NCI-H2171 treated with DMSO at 0.1 percent for 48 hours (cell line): ENCODE measurements around the gene KCNH4.
"Not testable (repeated sequence)": the region's sequence is repeated elsewhere in the genome, so short reads cannot be mapped to it uniquely, and the experiment has no call there.

Experiments used
- DNase-seq: peaks from one replicate; lab custom pipeline; 2025; lab: John Stamatoyannopoulos, UW

Gene KCNH4

GRCh38 chr17:42180922-42181850 lies at the start of gene KCNH4:
Gene KCNH4, minus strand, starts transcription at chr17:42181142. Its CDS starts 197 bp downstream, at chr17:42180945.
- peak; percentile 82 for DNase-seq

DNA sequence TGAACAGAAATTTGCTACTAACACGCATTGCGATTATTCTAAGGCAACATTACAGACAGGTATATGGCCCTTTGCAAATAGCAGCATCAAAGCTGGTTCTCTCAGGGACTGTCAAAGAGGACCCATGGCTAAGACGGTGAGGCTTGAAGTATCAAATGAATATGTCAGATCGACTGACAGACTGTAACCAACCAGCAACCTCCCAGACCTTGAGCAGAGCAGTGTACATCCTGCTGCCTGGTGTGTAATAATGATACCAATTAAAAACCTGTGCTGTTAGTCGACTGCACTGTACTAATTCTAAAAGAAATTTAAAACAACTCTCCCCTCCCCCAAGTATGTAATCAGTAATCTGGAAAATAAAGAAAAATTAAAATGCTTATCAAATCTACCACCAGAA lies 49.3 kb upstream of the KCNH4 start:
- peak; percentile 67 for DNase-seq

DNA sequence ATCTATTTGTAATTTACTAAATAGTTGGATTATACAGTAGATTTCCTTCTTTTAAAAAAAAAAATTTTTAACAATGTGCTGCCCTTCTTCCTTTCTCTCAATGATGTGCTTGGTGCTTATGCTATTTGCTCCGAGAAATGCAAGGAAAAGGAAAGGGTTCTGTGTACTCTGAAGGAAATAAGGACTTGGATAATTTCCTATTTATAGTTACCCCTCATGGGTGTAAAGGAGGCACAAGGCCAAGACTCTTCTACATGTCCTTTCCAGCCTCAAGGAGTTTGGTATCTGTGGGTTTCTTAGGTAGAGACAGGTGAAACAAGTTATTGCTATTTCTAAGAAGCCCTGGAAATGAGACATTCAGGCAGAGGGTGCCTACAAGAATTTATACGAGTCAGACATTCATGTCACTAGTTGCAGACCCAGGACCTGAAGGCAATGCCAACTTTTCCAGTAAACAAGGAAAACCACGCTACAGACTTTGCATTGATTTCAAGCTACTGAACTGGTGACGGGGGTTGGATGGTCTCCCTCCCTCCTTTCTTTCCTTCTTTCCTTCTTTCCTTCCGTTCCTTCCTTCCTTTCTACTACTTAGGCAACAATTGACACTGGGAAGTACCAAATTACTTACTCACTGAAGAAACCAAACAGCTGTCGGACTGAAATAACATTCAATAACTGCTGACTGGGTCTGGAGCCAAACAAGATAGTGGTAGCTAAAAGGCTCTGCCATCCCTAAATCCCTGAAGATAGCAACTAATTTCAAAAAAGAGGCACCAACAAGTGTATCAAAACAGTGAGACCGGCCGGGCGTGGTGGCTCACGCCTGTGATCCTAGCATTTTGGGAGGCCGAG lies 47.1 kb upstream of the KCNH4 start:
- DNase-seq: no peak

DNA sequence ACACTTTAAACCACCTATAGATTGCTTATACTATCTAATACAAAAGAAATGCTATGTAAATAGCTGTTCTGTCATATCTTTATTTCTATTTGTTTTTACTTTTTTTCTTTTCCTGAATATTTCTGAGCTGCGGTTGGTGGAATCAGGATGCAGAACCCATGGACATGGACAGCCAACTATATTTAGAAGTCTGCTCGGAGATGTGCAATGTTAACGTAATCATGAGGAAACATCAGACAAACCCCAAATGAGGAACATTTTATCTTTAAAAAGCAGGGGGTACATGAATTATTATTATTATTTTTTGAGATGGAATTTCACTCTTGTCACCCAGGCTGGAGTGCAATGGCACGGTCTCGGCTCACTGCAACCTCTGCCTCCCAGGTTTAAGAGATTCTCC lies 44.7 kb upstream of the KCNH4 start:
- DNase-seq: no peak

DNA sequence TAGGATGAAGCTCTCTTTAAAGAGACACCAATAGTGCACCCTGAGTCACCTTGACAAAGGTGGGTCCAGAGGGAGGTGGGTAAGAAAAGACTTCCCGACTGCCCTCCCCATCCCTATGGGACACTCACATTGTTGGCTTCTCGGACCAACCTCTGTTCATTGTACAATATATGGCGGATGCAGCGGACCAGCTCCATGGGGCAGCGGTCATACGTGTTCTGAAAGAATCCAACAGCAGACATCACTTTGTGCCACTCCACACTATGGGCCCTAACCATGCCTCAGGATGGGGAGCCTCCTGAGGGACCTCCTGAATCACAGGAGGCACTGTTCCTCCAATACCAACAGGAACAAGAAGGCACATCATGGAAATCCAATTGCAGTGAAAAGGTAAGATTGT lies 43.7 kb upstream of the KCNH4 start:
- DNase-seq: no peak

GRCh38 chr17:42221886-42222745 lies 41.2 kb upstream of the KCNH4 start:
- DNase-seq: peak; percentile 44

DNA sequence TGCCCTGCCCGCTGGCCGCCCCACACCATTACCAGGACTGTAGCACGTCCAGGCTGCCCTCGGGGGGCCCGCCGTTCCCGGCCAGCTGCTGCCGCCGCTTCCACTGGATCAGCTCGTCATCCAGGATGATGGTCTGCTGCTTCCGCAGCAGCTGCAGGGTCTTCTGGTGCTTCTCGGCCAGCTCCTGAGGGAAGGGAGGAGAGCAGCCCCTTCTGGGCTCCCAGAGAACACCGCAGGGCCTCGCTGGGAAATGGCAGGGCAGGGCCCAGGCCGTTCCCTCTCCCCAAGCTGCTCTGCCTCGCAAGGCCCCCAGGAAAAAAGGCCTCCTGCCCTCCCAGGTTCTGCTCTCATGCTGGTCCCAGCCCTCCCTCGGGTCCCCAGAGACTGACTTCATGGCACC lies 38.3 kb upstream of the KCNH4 start:
- not testable (repeated sequence) for DNase-seq

- no peak for DNase-seq
Observed at GRCh38 chr17:42214156-42214555, 33.2 kb upstream of the KCNH4 start.

GRCh38 chr17:42212382-42212781 lies 31.4 kb upstream of the KCNH4 start:
- no peak for DNase-seq

- not testable (repeated sequence) for DNase-seq
Observed at GRCh38 chr17:42211921-42212341, 31.0 kb upstream of the KCNH4 start.

DNA sequence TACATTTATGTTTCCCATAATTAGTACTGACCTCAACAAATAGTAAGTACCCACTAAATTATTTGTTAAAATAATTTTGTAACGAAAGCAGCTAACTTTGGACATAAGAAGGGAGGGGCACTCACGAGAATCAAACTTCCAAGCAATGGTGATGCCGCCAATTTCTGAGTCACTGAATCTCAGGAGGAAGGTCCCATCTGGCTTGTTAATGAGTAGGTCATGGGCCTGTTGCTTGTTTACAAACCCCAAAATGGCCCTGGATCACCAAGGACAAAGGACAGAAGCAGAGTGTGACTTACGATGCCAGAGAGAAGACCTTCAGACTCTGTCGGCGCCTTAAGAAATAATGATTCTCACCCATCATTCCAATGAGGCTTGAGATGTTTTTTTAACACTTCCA lies 29.1 kb upstream of the KCNH4 start:
- no peak for DNase-seq

DNA sequence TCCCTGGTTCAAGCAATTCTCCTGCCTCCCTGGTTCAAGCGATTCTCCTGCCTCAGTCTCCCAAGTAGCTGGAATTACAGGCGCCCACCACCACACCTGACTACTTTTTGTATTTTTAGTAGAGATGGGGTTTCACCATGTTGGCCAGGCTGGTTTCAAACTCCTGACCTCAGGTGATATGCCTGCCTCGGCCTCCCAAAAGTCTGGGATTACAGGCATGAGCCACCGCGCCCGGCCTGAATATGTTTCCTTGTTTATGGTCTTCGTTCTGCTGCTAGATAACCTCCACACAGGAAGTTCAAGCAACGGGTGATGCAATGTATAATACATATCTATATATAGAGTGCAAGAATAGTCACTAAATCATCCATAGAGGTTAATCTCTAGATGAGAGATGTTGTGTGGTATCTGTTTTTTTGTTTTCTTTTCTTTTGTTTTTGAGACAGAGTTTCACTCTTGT lies 25.2 kb upstream of the KCNH4 start:
- not testable (repeated sequence) for DNase-seq

GRCh38 chr17:42203354-42203753 lies 22.4 kb upstream of the KCNH4 start:
- DNase-seq: no peak

DNA sequence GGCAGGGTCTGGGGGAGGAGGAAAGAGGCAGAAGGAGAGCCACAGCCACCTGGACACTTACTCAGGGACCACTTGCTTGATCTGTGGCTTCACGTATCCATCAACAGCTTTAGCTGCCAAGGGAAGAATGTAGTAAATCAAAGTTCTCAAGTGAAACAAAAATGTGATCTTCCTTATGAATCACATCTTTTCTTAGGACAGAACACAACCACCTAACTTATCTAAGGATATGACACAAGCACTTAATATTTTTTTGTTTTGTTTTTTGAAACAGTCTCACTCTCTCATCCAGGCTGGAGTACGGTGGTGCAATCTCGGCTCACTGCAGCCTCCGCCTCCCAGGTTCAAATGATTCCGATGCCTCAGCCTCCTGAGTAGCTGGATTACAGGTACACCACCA lies 21.8 kb upstream of the KCNH4 start:
- DNase-seq: no peak

- DNase-seq: no peak
Observed at GRCh38 chr17:42202159-42202558, 21.2 kb upstream of the KCNH4 start.

DNA sequence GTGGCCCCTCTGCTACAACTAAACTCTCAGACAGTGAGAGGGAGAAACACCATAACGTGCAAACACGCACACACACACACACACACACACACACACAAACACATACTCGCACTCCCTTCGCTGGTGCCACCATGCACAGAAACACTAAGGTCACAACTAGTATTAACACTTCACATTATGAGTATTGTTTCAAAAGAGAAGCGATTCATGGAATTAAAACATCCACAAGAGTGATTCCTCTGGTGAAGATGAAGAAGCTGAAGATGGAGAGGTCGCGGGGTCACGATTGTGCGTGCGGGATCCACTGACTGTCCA lies 20.5 kb upstream of the KCNH4 start:
- DNase-seq: no peak

DNA sequence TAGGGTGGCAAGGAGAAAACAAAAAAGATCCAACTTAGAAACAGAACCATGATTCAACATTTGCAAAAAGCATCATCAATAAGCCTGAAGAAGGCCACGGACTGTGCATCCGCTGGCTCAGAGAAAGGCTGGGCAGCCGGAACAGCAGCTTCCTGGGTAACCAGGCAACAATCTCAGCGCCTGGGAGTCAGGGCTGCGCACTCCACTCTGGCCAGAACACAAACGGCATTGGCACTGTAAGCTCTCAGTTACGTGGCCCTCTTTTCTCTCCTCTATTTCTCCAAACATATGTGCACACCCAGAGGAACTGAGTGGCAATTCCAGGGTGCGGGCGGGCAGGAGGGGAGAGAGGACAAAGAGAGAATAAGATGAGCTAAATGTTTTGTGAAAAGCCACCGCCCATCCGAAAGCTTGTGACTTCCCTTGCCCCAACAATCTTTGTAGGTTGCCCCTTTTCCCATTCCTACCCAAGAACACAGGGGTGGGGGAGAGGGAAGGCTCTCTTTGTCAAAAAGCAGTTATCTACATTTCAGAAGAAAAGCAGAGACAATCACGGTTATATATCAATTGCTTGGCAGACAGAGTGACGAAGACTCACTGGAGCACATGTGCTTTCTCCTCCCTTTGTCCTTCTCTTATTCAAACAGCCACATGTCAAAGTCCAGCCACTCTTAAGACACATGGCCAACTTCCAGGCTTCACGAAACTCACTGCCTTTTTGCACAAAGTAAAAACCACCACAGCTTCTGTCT lies 19.9 kb upstream of the KCNH4 start:
- DNase-seq: no peak

- DNase-seq: no peak
Observed at GRCh38 chr17:42199416-42200011, 18.6 kb upstream of the KCNH4 start.

DNA sequence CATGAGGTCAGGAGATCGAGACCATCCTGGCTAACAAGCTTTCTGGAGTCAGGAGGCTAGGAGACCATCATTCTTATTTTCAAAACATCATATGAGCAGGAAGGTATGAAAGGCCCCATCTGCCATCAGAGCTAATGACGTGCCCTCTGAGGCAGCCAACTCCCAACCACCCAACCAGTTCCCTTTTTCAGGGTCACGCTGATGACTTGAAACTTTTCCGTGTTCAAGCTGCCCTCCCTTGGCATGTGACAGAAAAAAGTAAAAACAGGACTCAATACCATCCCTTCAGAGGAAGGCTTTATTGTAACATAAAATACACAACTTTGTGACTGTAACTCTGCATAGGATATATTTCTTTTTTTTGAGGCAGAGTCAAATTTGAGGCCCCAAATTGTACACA lies 18.0 kb upstream of the KCNH4 start:
- no peak for DNase-seq

- no peak for DNase-seq
Observed at GRCh38 chr17:42197564-42198156, 16.7 kb upstream of the KCNH4 start.
